HUES64 (cell line): ENCODE results near the gene SPRR2G. TPM values are rescaled to one million over a fixed set of nuclear protein-coding genes. Genes with fewer than 3 reads are reported as not detected.
"Not testable (repeated sequence)": the region's sequence is repeated elsewhere in the genome, so short reads cannot be mapped to it uniquely, and the experiment has no call there.

Source experiments
- H3K27ac ChIP-seq: 2 replicates; pipeline ENCODE4 v1.7.0; 2013; ENCODE audit warnings: low read depth, low read length, inconsistent platforms
- H3K27me3 ChIP-seq: 2 replicates; pipeline ENCODE4 v1.6.1; 2013; ENCODE audit warnings: mild to moderate bottlenecking, low read length; ENCODE audit not compliant: insufficient read depth
- H3K36me3 ChIP-seq: 2 replicates; pipeline ENCODE4 v1.6.1; 2013; ENCODE audit warnings: mild to moderate bottlenecking, low read length; ENCODE audit not compliant: insufficient read depth
- H3K4me1 ChIP-seq: 2 replicates; pipeline ENCODE4 v1.6.1; 2013; ENCODE audit warnings: mild to moderate bottlenecking, low read length, moderate library complexity; ENCODE audit not compliant: insufficient read depth
- H3K4me3 ChIP-seq: 2 replicates; pipeline ENCODE4 v1.5.1; 2013; ENCODE audit warnings: mild to moderate bottlenecking, low read length, moderate library complexity
- H3K9ac ChIP-seq: 2 replicates; pipeline ENCODE4 v1.6.1; 2013; ENCODE audit warnings: mild to moderate bottlenecking, low read depth, low read length
- H3K9me3 ChIP-seq: 2 replicates; pipeline ENCODE4 v1.6.1; 2013; ENCODE audit warnings: low read depth, low read length; ENCODE audit not compliant: insufficient read depth
- WGBS: fragments of 150-250, 120-280 bp; methylation state at CpG from one replicate; pipeline ENCODE4 v1.1.7; 2013; ENCODE audit warnings: missing lambda C conversion rate; 5-methylcytosine and 5-hydroxymethylcytosine counted together
- polyA plus RNA-seq, 2 experiments: library from polyadenylated mRNA; stranded (reverse); fragments of 50-300 nt; gene quantifications; one replicate each; pipeline ENCODE4 v1.2.3, GENCODE V29; 2013

The SPRR2G gene
- not detected for polyA plus RNA-seq (2013, experiment 1 of 2)
- polyA plus RNA-seq (2013, experiment 2 of 2), result not detected

DNA sequence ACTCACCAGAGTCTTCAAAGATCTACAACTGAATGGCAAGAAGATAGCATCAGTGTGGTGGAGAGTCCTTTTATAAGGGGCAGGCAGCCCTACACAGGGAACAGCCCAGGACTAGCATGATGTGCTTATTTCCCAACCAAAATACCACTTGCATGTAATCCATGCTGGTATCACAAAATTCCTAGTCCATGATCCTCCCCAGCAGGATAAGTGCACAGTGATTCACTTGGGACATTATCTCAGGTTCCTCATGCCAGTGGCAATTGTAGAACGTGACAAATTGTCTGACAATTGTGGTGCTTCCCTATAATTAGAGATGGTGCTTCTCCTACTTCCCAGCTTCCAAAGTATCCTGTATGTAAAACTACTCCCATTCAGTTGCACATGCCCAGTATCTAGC lies at the start of gene SPRR2G:
SPRR2G (minus strand) TSS at position 45 of the 400 bp plus-strand sequence. CDS start 780 bp downstream, outside the sequence.
- Histone ChIP-seq H3K4me1 (no peaks in the 10 kb centered on the region), H3K4me3 (no peak within 1 kb of the TSS), H3K9ac (no peak within 1 kb of the TSS), H3K9me3 (no peaks in the 10 kb centered on the region), H3K27me3 (no peaks in the 10 kb centered on the region), H3K36me3 (no peaks in the 10 kb centered on the region), H3K27ac (no peak within 1 kb of the TSS)
- WGBS, result 78% methylated on average over 1 of the region's 1 CpG

DNA sequence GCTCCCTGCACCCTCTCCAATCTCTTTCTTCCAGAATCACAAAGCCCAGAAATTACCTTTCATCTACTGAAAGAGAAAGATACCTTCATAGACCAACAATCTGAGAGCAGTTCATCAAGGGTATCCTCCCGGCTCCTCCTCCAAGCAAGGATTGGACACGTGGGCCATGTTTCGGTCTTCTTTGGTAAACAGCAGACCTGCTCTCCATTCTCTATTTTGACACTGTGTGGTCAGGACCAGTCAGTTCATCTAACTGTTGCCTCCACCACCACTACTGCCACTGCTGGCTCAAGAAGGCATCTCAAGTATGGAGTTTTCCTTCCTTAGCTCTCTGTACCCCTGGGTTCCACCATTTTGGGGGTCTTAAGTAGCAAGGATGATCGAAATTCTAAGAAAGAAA lies 44.5 kb upstream of the SPRR2G start:
- H3K9me3 ChIP-seq, result no peaks in the 10 kb centered on the region; the same call in 1 of the 2 replicates
- peaks cover 4% of the 10 kb centered on the region; the same call in 1 of the 2 replicates for H3K4me1 ChIP-seq
- 86% methylated on average over 3 of the region's 4 CpGs for WGBS
- H3K9ac ChIP-seq, result no peak overlapping the region
- no peaks in the 10 kb centered on the region; the same call in 1 of the 2 replicates for H3K27me3 ChIP-seq
- no peak overlapping the region for H3K4me3 ChIP-seq
- no peaks in the 10 kb centered on the region for H3K36me3 ChIP-seq
- no peak overlapping the region for H3K27ac ChIP-seq

DNA sequence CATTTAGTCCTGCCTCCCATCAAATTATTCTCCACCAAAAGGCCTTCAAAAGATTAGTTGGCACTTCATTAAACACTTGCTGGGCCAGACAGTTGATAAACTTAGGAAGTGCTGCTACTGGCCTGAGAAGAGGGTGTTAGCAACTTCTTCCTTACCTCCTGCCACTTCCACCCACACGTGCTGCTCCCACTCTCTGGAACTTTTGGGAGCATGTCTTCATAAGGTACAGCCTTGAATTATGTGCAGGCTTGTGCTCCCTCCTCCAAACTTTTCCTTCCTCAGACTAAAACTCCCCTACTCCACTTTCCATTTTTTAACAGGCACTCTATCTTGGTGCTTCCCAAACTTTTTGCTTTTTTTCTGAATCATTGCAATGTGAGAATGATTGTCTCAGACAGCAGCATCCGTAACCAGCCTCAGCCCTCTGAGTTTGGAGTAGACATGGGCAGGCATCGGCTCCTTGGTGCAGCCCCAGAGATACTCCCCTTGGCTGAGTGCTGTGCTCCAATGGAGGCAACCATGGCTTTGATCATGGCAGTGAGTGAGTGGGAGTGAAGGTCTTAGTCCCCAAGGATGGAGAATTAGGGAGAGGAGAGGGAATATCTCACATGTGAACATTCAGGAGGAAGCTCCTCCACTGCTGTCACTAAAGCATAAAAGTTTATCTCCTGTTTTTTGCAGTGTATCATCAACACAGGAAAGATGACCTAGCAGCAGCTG lies 43.8 kb upstream of the SPRR2G start:
- H3K4me1 ChIP-seq, result peaks cover 4% of the 10 kb centered on the region; the same call in 1 of the 2 replicates
- no peaks in the 10 kb centered on the region for H3K36me3 ChIP-seq
- H3K27ac ChIP-seq, result no peak overlapping the region
- H3K4me3 ChIP-seq, result no peak overlapping the region
- H3K9me3 ChIP-seq, result no peaks in the 10 kb centered on the region; the same call in 1 of the 2 replicates
- 66% methylated on average over 3 of the region's 3 CpGs for WGBS
- H3K9ac ChIP-seq, result no peak overlapping the region
- no peaks in the 10 kb centered on the region; the same call in 1 of the 2 replicates for H3K27me3 ChIP-seq

DNA sequence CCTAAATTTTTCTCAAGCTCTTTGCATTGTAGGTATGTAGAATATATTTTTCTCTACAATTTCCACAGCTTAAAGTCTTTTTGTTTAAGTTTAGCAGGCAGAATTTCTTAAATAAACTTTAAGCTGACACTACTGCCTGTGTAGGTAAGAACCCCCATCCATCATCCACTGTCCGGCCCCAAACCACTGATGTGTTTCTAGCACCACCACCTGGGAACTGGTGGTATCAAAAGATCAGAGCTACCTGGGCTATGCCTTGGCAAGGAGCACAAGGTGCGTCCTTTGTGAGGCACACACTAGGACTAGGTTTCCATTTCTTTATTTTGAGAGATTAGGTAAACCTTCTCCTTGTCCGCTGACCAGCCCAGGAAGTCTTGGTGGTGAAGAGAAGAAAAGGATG lies 42.0 kb upstream of the SPRR2G start:
- Histone ChIP-seq H3K9ac (no peak overlapping the region), H3K4me3 (no peak overlapping the region), H3K36me3 (no peaks in the 10 kb centered on the region), H3K27me3 (no peaks in the 10 kb centered on the region; the same call in 1 of the 2 replicates), H3K9me3 (no peaks in the 10 kb centered on the region; the same call in 1 of the 2 replicates), H3K4me1 (peaks cover 4% of the 10 kb centered on the region; the same call in 1 of the 2 replicates), H3K27ac (no peak overlapping the region)
- 32% methylated on average over 2 of the region's 3 CpGs for WGBS

DNA sequence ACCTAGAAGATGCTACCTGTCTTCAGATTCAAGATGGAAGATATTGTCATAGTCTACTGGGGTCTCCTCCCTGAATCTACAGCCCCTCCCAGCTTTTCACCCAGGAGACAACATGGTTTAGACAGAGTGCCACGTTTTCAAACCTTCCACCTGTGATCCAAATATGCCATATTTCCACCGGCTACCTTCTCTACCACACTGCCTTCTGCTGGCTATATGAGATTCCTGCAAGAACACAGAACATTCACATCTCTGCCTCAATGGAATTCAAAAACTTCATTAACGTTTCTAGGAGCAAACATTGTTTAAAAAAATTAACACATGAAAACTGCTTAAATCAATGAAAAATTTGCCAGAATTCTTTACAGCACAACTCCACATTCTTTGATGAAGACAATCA lies 39.7 kb upstream of the SPRR2G start:
- Histone ChIP-seq H3K27me3 (no peaks in the 10 kb centered on the region; the same call in 1 of the 2 replicates), H3K4me1 (peaks cover 4% of the 10 kb centered on the region; the same call in 1 of the 2 replicates), H3K4me3 (no peak overlapping the region), H3K36me3 (no peaks in the 10 kb centered on the region), H3K27ac (no peak overlapping the region), H3K9me3 (no peaks in the 10 kb centered on the region), H3K9ac (no peak overlapping the region)
- 27% methylated on average over 3 of the region's 3 CpGs for WGBS

DNA sequence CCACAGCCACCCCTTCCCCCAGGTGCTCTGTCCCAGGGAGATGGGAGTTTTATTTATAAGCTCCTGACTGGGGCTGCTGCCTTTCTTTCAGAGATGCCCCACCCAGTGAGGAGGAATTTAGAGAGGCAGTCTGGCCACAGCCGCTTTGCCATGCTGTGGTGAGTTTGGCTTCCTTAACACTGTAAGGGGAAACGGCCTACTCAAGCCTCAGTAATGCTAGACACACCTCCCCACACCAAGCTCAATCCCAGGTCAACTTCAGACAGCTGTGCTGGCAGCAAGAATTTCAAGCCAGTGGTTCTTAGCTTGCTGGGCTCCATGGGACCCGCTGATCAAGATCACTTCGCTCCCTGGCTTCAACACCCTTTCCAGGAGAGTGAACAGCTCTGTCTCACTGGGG lies 37.6 kb upstream of the SPRR2G start:
- not testable (repeated sequence) for H3K4me3 ChIP-seq, H3K27ac ChIP-seq, H3K36me3 ChIP-seq, H3K9me3 ChIP-seq, H3K27me3 ChIP-seq, H3K4me1 ChIP-seq, H3K9ac ChIP-seq
- WGBS, result 78% methylated on average over 4 of the region's 4 CpGs

DNA sequence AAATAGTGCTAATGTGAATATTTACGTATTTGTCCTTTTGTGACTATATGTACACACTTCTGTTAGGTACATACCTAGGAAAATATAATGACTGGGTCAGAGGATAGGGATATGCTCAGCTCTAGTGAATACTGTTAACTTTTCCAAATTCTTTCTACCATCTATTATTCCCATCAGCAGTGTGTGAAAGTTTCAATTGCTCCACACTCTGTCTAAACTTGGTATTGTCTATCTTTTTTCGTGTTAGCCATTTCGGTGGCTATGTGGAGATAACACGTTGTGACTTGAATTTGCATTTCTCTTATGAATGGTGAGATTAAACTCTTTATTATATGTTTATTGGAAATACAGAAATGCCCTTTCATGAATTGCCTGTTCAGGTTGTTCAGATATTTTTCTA lies 29.9 kb upstream of the SPRR2G start:
- Histone ChIP-seq H3K27ac (no peak overlapping the region), H3K9me3 (no peaks in the 10 kb centered on the region)

DNA sequence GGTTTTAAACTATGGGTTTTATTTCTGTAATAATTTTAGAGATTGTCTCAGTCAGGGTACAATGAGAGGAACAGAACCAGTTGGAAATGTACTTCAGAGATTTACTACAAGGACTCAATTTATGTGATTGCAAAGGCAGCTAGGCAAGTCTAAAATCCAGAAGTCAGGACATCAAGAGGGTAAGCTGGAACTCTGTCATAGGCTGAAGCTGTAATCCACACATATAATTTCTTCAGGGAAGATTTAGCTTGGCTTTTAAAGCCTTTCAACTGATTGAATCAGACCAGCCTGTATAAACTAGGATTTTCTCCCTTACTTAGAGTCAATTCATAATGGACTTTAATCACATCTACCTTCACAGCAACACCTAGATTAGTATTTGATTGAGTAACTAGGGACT lies 28.2 kb upstream of the SPRR2G start:
- H3K4me1 ChIP-seq, result no peaks in the 10 kb centered on the region

More for the DNA sequence above, 29.9 kb upstream of the SPRR2G start:
- H3K4me1 ChIP-seq, result no peaks in the 10 kb centered on the region
- H3K36me3 ChIP-seq, result no peaks in the 10 kb centered on the region
- H3K27me3 ChIP-seq, result no peaks in the 10 kb centered on the region
- no peak overlapping the region for H3K4me3 ChIP-seq
- 80% methylated on average over 4 of the region's 4 CpGs for WGBS
- H3K9ac ChIP-seq, result no peak overlapping the region

DNA sequence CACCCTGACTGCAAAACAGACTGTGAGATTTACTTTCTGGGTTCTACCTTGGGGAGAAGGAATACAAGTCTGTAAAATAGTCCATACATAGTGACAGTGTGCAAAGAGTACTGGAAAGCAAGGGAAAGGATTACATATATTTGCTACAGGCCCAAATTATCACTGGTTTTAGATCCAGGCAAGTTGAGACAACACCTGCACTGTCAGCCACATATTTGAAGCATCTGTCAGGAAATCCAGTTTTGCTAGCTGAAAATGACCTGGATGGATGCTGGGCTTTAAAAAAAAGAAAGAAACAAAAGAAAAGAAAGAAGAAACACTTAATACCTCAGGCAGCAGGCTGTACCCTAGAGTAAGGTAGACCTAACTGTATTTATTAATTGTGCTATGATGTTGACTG lies 23.9 kb upstream of the SPRR2G start:
- no peak overlapping the region for H3K4me3 ChIP-seq
- H3K27ac ChIP-seq, result no peak overlapping the region
- no peak overlapping the region for H3K9ac ChIP-seq
- H3K27me3 ChIP-seq, result no peaks in the 10 kb centered on the region
- no peaks in the 10 kb centered on the region for H3K9me3 ChIP-seq
- H3K36me3 ChIP-seq, result no peaks in the 10 kb centered on the region
- H3K4me1 ChIP-seq, result no peaks in the 10 kb centered on the region

More for the DNA sequence above, 28.2 kb upstream of the SPRR2G start:
- H3K9me3 ChIP-seq, result no peaks in the 10 kb centered on the region
- no peak overlapping the region for H3K27ac ChIP-seq
- no peaks in the 10 kb centered on the region for H3K27me3 ChIP-seq
- no peaks in the 10 kb centered on the region for H3K36me3 ChIP-seq
- H3K9ac ChIP-seq, result no peak overlapping the region
- H3K4me3 ChIP-seq, result no peak overlapping the region

DNA sequence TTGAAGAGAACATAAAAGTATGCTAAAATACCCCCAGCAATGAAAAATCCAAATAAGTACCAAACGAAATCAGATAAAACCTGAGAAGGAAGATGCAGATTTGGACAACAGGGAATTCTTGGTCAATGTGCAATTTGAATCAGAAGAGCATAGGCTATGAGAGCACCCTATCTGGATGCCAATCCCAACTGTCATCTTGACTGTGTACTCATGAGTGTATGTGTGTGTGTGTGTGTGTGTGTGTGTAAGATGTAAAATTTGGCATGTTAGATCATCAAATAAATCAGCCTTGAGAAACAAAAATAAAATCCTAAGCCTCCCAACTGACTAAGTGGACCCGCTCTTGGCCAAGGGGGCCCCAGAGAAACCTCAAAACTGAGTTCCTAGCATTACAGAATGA lies 18.0 kb upstream of the SPRR2G start:
- Histone ChIP-seq H3K36me3 (no peaks in the 10 kb centered on the region), H3K27me3 (no peaks in the 10 kb centered on the region), H3K4me1 (no peaks in the 10 kb centered on the region), H3K4me3 (no peak overlapping the region), H3K9ac (no peak overlapping the region), H3K27ac (no peak overlapping the region), H3K9me3 (no peaks in the 10 kb centered on the region)
- WGBS, result 91% methylated on average over 2 of the region's 2 CpGs

DNA sequence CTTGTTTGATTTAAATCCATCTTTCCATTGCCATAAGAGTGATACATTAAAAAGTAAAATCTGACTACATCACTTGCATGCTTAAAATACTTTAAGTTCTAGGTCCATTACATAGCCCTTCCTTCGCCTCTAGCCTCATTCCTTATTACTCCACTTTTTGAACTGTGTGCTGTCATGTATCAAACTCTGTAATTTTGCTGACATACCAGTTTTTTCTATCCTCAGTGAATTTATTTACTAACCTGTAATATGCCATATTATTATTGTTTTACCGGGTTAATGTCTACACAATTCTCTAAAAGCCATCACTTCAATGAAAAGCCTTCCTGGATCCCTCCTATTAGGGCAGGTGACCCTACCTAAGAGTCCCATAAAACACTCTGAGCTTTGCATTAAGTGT lies 4.9 kb upstream of the SPRR2G start:
- 85% methylated on average over 2 of the region's 2 CpGs for WGBS
- Histone ChIP-seq H3K27ac (no peak overlapping the region), H3K36me3 (no peaks in the 10 kb centered on the region), H3K4me1 (no peaks in the 10 kb centered on the region), H3K9ac (no peak overlapping the region), H3K27me3 (no peaks in the 10 kb centered on the region), H3K4me3 (no peak overlapping the region), H3K9me3 (peaks cover 17% of the 10 kb centered on the region)
